GM21381 (cell line): ENCODE data around the gene HTR7.
"Not testable (repeated sequence)": the region's sequence is repeated elsewhere in the genome, so short reads cannot be mapped to it uniquely, and the experiment has no call there.

Experiments
- ATAC-seq: cut with Tn5 transposase; IDR thresholded peaks from one replicate; pipeline ENCODE4 v1.9.1; 2021; ENCODE audit warnings: mild to moderate bottlenecking, moderate library complexity; ENCODE audit not compliant: unreplicated experiment

HTR7 gene

GRCh38 chr10:90857635-90858460, at the start of gene HTR7:
Gene HTR7, minus strand, starts transcription at chr10:90858039. Its CDS starts 368 bp downstream, at chr10:90857671.
- peak; percentile 75 for ATAC-seq

DNA sequence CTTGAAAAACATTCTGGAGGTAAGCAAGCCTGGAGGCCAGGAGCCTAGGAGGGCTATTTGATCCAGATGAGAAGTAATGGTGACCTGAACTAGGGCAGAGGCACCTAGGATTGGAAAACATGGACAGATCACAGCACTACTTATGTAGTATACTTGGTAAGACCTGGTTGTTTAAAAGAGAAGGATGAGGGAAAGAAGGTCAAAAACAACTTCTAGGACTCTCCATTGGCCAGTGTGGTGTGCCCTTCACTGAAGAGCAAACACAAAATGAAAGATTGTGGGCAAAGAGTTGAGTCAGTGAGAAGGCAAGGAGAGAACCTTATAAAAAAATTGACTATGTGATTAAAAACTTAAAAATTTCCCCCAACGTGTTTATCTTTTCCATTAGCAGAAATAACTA, 48.8 kb upstream of the HTR7 start:
- ATAC-seq = no peak

DNA sequence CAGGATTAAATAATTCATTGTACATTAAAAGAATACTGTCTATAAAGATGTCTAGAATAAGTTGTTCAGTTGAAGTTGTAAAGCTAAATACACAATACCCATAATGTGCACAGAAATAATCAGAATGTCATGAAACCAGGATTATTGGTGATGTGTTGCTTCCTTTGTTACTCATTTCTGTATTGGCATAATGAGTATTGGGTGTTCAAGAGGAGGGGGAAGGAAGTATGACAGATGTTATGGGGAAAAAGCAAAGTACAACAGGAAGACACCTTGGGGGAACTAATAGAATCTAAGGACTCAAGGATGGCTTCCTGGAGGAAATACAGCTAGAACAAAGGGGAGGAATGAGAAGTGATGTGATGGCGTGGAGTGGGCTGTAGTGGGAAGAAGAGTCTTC, 48.1 kb upstream of the HTR7 start:
- no peak for ATAC-seq

GRCh38 chr10:90896916-90897315, 39.1 kb upstream of the HTR7 start:
- not testable (repeated sequence) for ATAC-seq

GRCh38 chr10:90893190-90893589, 35.4 kb upstream of the HTR7 start:
- no peak for ATAC-seq

DNA sequence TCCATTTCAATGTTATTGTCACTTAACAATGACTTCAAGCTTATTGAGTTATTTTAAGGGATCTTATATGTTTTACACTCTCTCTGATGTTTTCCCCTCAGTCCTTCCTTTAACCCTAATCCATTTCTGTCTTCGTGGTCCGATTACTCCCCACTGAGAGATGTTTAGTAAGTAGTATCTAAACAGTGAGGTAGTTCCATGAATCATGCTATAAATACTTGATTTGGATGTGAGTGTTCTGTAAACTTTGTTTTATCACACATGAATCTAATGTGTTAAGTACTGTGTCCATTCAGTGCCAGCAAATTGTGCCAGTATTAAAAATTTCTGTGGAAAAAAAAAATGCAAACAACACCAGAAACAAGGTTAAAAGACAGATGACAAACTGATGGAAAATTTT, 32.5 kb upstream of the HTR7 start:
- ATAC-seq = no peak

GRCh38 chr10:90889636-90890035, 31.8 kb upstream of the HTR7 start:
- no peak for ATAC-seq

GRCh38 chr10:90888387-90888786, 30.5 kb upstream of the HTR7 start:
- no peak for ATAC-seq

- ATAC-seq = no peak
Measured at GRCh38 chr10:90887555-90887954, 29.7 kb upstream of the HTR7 start.

DNA sequence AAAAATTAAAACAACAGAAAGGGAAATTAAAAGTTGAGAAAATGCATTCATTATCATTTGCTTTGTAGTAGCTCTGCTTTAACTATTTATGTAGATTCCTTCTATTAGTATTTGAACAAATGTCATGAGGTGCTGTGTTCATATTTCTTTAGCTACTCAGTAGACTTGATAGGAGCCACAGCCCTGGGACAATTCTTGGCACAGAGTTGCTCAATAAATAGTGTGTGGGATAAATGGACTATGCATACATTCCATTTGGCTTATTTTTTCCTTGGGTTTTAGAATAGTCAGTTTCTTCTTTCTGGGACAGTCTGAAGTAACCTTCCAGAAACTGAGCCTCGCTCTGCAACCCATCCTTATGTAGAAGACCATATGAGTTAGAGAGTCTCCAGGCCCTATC, 27.3 kb upstream of the HTR7 start:
- ATAC-seq = no peak

GRCh38 chr10:90884431-90884830, 26.6 kb upstream of the HTR7 start:
- no peak for ATAC-seq

- ATAC-seq = not testable (repeated sequence)
Measured at GRCh38 chr10:90880059-90880719, 22.4 kb upstream of the HTR7 start.

GRCh38 chr10:90879062-90879461, 21.2 kb upstream of the HTR7 start:
- no peak for ATAC-seq

GRCh38 chr10:90872648-90873020, 14.8 kb upstream of the HTR7 start:
- no peak for ATAC-seq

GRCh38 chr10:90871766-90872647, 14.2 kb upstream of the HTR7 start, which contains the start of gene RPP30:
Gene RPP30, plus strand, starts transcription at chr10:90871974. Its CDS starts 13 bp downstream, at chr10:90871987.
- ATAC-seq = peak; percentile 98

DNA sequence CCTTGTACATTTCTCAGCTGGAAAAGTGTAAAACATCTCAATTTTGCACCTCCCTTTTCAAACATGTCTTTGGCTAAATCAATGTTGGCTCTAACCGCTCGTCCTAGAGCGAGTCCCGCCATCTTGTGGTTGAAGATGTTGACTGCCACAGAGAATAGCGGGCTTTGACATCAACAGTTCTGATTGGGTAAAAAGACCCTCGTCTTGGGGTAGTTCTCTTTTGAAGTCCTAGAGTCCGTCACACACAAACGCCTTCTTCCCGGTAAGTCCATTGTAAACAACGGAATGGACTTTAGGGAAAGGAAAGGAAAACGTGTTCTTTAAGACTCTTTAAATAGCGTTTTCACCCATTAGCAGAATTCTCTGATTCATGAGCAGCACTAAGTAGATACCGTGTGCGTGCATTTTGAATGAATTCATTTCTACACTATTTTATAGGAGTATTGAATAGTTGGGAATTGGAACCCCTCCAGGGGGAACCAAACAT, 13.5 kb upstream of the HTR7 start:
- ATAC-seq = peak; percentile 61

DNA sequence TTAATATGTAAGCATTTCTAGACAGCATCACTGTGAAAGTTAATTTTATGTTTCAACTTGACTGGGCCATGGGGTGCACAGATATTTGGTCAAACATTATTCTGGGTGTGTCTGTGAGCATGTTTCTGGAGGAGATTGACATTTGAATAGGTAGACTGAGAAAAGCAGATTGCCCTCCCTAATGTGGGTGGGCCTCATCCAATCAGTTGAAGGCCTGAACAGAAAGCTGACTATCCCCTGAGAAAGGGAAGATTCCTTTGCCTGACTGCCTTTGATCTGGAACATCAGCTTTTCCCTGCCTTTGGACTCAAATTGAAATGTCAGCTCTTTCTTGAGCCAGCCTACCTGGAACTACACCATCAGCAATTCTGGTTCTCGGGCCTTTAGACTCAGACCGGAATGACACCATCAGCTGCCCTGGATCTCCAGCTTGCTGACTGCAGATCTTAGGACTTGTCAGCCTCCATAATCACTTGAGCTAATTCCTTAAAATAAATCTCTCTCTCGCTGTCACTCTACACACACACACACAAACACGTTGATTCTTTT, 8.3 kb upstream of the HTR7 start:
- no peak for ATAC-seq

GRCh38 chr10:90865401-90865800, 7.6 kb upstream of the HTR7 start:
- ATAC-seq = no peak

- ATAC-seq = no peak
Measured at GRCh38 chr10:90862908-90863514, 5.2 kb upstream of the HTR7 start.

DNA sequence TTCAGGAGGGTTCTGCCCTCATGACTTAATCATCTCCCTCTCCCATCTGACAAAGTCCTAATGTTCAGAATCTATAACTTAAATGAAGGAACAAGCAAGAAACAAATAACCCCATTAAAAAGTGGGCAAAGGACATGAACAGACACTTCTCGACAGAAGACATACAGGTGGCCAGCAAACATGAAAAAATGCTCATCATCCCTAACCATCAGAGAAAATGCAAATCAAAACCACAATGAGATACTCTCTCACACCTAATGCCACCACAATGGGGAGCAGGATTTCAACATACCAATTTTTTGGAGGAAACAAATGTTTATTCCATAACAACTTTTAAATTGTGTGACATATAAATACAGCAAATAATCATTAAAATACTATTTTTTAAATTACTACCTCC, 3.0 kb upstream of the HTR7 start:
- ATAC-seq = no peak
